ENCODE measurements around the gene DLG2. TPM values are rescaled to one million over a fixed set of nuclear protein-coding genes. Genes with fewer than 3 reads are reported as not detected.

DLG2 gene
- total and polyA plus RNA-seq, 9 of the 15 experiments (the other 6 are each of a cell fraction or from before 2014, with no cell fraction given) = 0.52 to 1.6 (median 0.95) TPM

DNA sequence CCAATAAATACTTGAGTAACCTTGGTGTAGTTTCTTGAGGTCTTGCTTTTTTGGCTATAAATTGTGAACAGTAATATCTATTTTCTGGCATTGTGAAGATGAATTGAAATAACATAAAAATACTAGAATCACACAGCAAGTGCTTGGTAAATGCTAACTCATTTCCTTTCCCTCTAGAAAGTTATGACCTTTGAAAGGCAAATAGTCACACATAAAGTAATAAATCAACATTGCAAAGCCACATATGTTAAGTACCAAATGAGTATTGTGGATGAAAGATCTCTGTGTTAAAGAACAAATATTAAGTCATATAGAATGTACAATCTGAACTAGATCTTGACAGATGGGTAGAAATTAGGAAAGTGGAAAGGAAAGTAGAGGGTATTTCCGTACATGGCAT lies 1781.3 kb downstream of the DLG2 start:
- FAIRE-seq (no peak), DNase-seq (ENCODE audit: extremely low read depth in 1 of 4, low spot score in 3 of 4) (no peak), ATAC-seq (no peak)
- H4K20me1 ChIP-seq (replicated peaks; ENCODE audit: control insufficient read depth, insufficient read depth, low read length) = no peaks in the 10 kb centered on the region
- BruUV-seq (replicated peaks) = no TSS peak
- no peaks in the 10 kb centered on the region for H3K9me1 ChIP-seq (ENCODE audit: control insufficient read depth, insufficient read depth, low read length)
- ChIA-PET CTCF (ENCODE audit: low intra/inter-chr PET ratio) (no interaction called here), POLR2A (no interaction called here)
- no peaks in the 10 kb centered on the region for H3K36me3 ChIP-seq (ENCODE audit: control insufficient read depth, insufficient read depth, low read length)
- WGBS (ENCODE audit: insufficient coverage, low coverage, missing lambda C conversion rate) = 0% methylated on average over 1 of the region's 1 CpG
- no peak overlapping the region for H3K9ac ChIP-seq (ENCODE audit: insufficient read depth in 1 of 2, low read depth in 2 of 2, low read length in 2 of 2)
- no peak overlapping the region for H3K4me3 ChIP-seq
- intact Hi-C loops (cut with micrococcal nuclease) (no loop called here), in situ Hi-C loops (cut with MboI) (loop anchor here (25.0 kb wide), 2 partner anchors 717 to 1717 kb away; no protein-coding TSS in a partner anchor)
- H3K27ac ChIP-seq (ENCODE audit: extremely low read depth, low read depth, low read length) = no peak overlapping the region
- no peaks in the 10 kb centered on the region for H3K4me1 ChIP-seq (replicated peaks in 1 of 2; ENCODE audit: control insufficient read depth in 2 of 2, insufficient read depth in 2 of 2, low read length in 2 of 2)
- H2AFZ ChIP-seq (ENCODE audit: low read depth, low read length) = no peak overlapping the region
- H3K79me2 ChIP-seq (ENCODE audit: control insufficient read depth, insufficient read depth, low read length) = no peaks in the 10 kb centered on the region
- H3K27me3 ChIP-seq (ENCODE audit: control insufficient read depth in 2 of 2, insufficient read depth in 2 of 2, low read length in 2 of 2) = no peaks in the 10 kb centered on the region
- H3K9me3 ChIP-seq (replicated peaks; ENCODE audit: control insufficient read depth, insufficient read depth, low read depth, low read length) = no peaks in the 10 kb centered on the region
- H3K4me2 ChIP-seq (ENCODE audit: insufficient read depth, low read length) = no peak overlapping the region
- TF ChIP-seq ZFX (CRISPR knock-in tag; IDR thresholded peaks at IDR 0.05) (no peak), GTF2E2 (tag; IDR thresholded peaks at IDR 0.05) (no peak), ZBTB1 (CRISPR knock-in tag; IDR thresholded peaks at IDR 0.05; ENCODE audit: borderline replicate concordance, low read depth) (no peak)

DNA sequence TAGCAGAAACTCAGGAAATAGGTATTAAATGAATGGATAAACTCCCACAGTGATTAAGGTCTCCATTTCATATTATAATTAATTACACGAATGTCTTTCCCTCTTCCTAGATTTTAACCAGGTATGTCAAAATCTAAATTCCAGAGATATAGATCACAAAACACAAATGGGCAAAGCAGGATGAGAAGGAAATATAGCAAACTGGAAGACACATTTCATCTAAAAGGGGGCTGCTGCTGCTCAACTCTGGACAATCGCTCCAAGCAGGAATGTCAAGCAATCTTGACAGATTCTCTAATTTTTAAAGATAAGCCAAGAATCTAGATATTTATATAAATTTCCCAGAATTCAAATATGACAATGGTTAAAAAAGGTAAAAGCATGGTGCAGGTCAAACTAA lies 1786.8 kb downstream of the DLG2 start:
- H3K27me3 ChIP-seq (ENCODE audit: control insufficient read depth in 2 of 2, insufficient read depth in 2 of 2, low read length in 2 of 2) = no peaks in the 10 kb centered on the region
- no peak for ATAC-seq
- no peak overlapping the region for H3K27ac ChIP-seq (ENCODE audit: extremely low read depth, low read depth, low read length)
- H3K4me3 ChIP-seq = no peak overlapping the region
- intact Hi-C loops (cut with micrococcal nuclease) = no loop called here
- DNase-seq (ENCODE audit: extremely low read depth in 1 of 4, low spot score in 3 of 4) = no peak
- H3K9me3 ChIP-seq (replicated peaks; ENCODE audit: control insufficient read depth, insufficient read depth, low read depth, low read length) = no peaks in the 10 kb centered on the region
- no peak overlapping the region for H3K9ac ChIP-seq (ENCODE audit: insufficient read depth in 1 of 2, low read depth in 2 of 2, low read length in 2 of 2)
- BruUV-seq (replicated peaks) = no TSS peak
- no peaks in the 10 kb centered on the region for H3K4me1 ChIP-seq (replicated peaks in 1 of 2; ENCODE audit: control insufficient read depth in 2 of 2, insufficient read depth in 2 of 2, low read length in 2 of 2)
- H2AFZ ChIP-seq (ENCODE audit: low read depth, low read length) = no peak overlapping the region
- no peak overlapping the region for H3K4me2 ChIP-seq (ENCODE audit: insufficient read depth, low read length)
- H3K36me3 ChIP-seq (ENCODE audit: control insufficient read depth, insufficient read depth, low read length) = no peaks in the 10 kb centered on the region
- no peaks in the 10 kb centered on the region for H3K9me1 ChIP-seq (ENCODE audit: control insufficient read depth, insufficient read depth, low read length)
- WGBS (ENCODE audit: insufficient coverage, low coverage, missing lambda C conversion rate) = 0% methylated on average over 2 of the region's 2 CpGs
- ChIA-PET POLR2A (no interaction called here), CTCF (ENCODE audit: low intra/inter-chr PET ratio) (no interaction called here)
- H3K79me2 ChIP-seq (ENCODE audit: control insufficient read depth, insufficient read depth, low read length) = no peaks in the 10 kb centered on the region
- no peak for FAIRE-seq
- H4K20me1 ChIP-seq (replicated peaks; ENCODE audit: control insufficient read depth, insufficient read depth, low read length) = no peaks in the 10 kb centered on the region
- in situ Hi-C loops (cut with MboI) = loop anchor here (25.0 kb wide), 2 partner anchors 722 to 1722 kb away; no protein-coding TSS in a partner anchor
- TF ChIP-seq ZNF830 (CRISPR knock-in tag; IDR thresholded peaks at IDR 0.05) = no peak
- no peak for TF ChIP-seq DIDO1 (tag; IDR thresholded peaks at IDR 0.05; ENCODE audit: low read depth)
- TF ChIP-seq NCOA4 (IDR thresholded peaks at IDR 0.05; ENCODE audit: partially characterized antibody) = no peak
- no peak for TF ChIP-seq SAFB (IDR thresholded peaks at IDR 0.05; ENCODE audit: borderline replicate concordance, low read depth, low read length)
- no peak for TF ChIP-seq MTA1 (IDR thresholded peaks at IDR 0.05; ENCODE audit: borderline replicate concordance)
- TF ChIP-seq KDM2B (CRISPR knock-in tag; IDR thresholded peaks at IDR 0.05) = no peak
- TF ChIP-seq, protein P1, sequence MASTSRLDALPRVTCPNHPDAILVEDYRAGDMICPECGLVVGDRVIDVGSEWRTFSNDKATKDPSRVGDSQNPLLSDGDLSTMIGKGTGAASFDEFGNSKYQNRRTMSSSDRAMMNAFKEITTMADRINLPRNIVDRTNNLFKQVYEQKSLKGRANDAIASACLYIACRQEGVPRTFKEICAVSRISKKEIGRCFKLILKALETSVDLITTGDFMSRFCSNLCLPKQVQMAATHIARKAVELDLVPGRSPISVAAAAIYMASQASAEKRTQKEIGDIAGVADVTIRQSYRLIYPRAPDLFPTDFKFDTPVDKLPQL (IDR thresholded peaks at IDR 0.05; ENCODE audit: extremely low read depth, insufficient read length) = no peak
- no peak for TF ChIP-seq NCOA1 (IDR thresholded peaks at IDR 0.05; ENCODE audit: low read depth)
- no peak for TF ChIP-seq IRF2 (CRISPR knock-in tag; IDR thresholded peaks at IDR 0.05)
- no peak for TF ChIP-seq NCOR1 (IDR thresholded peaks at IDR 0.05)
- TF ChIP-seq, protein P2, sequence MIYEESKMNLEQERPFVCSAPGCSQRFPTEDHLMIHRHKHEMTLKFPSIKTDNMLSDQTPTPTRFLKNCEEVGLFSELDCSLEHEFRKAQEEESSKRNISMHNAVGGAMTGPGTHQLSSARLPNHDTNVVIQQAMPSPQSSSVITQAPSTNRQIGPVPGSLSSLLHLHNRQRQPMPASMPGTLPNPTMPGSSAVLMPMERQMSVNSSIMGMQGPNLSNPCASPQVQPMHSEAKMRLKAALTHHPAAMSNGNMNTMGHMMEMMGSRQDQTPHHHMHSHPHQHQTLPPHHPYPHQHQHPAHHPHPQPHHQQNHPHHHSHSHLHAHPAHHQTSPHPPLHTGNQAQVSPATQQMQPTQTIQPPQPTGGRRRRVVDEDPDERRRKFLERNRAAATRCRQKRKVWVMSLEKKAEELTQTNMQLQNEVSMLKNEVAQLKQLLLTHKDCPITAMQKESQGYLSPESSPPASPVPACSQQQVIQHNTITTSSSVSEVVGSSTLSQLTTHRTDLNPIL (CRISPR knock-in tag; IDR thresholded peaks at IDR 0.05) = no peak
- TF ChIP-seq CCAR2 (IDR thresholded peaks at IDR 0.05; ENCODE audit: low read depth, low read length) = no peak
- TF ChIP-seq MTA3 (IDR thresholded peaks at IDR 0.05; ENCODE audit: borderline replicate concordance) = no peak

All from K562 (cell line).